K562 (cell line): ENCODE data around the gene HSPA1L. TPM values are rescaled to one million over a fixed set of nuclear protein-coding genes. Genes with fewer than 3 reads are reported as not detected.

ENCODE experiments used
- ARID1B ChIP-seq: fragments of 450-650 bp; IDR thresholded peaks from 2 replicates; pipeline ENCODE4 v1.6.1; 2016; ENCODE audit warnings: antibody characterized with exemption, mild to moderate bottlenecking, inconsistent platforms
- BDP1 ChIP-seq: IDR thresholded peaks from 3 replicates; pipeline ENCODE4 v1.6.1; 2011; ENCODE audit not compliant: insufficient read length, insufficient read depth
- CBX3 ChIP-seq, 2 experiments: IDR thresholded peaks; 1 replicate in 1 of 2; 2 replicates in 1 of 2; pipeline ENCODE4 v1.6.1; 2012; ENCODE audit warnings: inconsistent platforms in 2 of 2, low read length in 2 of 2, borderline replicate concordance in 1 of 2, control low read depth in 1 of 2
- CBX5 ChIP-seq: IDR thresholded peaks from 2 replicates; pipeline ENCODE4 v1.6.1; 2014; ENCODE audit warnings: low read depth, borderline replicate concordance
- CXXC5 ChIP-seq: fragments of 250-450 bp; sonication (Bioruptor Pico); IDR thresholded peaks from 2 replicates; pipeline ENCODE4 v1.8.0; 2022; ENCODE audit warnings: inconsistent platforms, mild to moderate bottlenecking, moderate library complexity
- ESRRA ChIP-seq: fragments of 450-650 bp; IDR thresholded peaks from 2 replicates; pipeline ENCODE4 v1.6.1; 2014; ENCODE audit warnings: low read depth, mild to moderate bottlenecking, moderate library complexity, borderline replicate concordance
- GTF2F1 ChIP-seq: IDR thresholded peaks from 2 replicates; pipeline ENCODE4 v1.6.1; 2011; ENCODE audit warnings: low read depth, low read length, improper control_type of control experiment
- HBP1 ChIP-seq: fragments of 450-650 bp; formaldehyde crosslinking; IDR thresholded peaks from 2 replicates; pipeline ENCODE4 v1.4.0; 2022; ENCODE audit warnings: missing genetic modification characterization
- HOMEZ ChIP-seq: fragments of 250-450 bp; sonication (Bioruptor Pico); IDR thresholded peaks from 2 replicates; pipeline ENCODE4 v1.4.0; 2020; ENCODE audit warnings: mild to moderate bottlenecking, moderate library complexity
- IRF2 ChIP-seq: sonication (generic); formaldehyde crosslinking; IDR thresholded peaks from 2 replicates; pipeline ENCODE4 v1.8.1; 2022; ENCODE audit warnings: mild to moderate bottlenecking, missing genetic modification reagents
- KLF1 ChIP-seq: fragments of 450-650 bp; IDR thresholded peaks from 2 replicates; pipeline ENCODE4 v1.6.1; 2016; ENCODE audit warnings: missing genetic modification characterization, missing compliant biosample characterization
- MAZ ChIP-seq, 2 experiments: fragments of 450-650 bp in 1 of 2; sonication (generic) in 1 of 2; formaldehyde crosslinking; IDR thresholded peaks in 1 of 2; conservative IDR thresholded peaks in 1 of 2; 2 replicates each; pipeline versions ENCODE4 v1.4.0 to v1.5.0; 2020; ENCODE audit warnings: mild to moderate bottlenecking in 1 of 2, missing genetic modification reagents in 1 of 2
- MEF2A ChIP-seq: IDR thresholded peaks from 2 replicates; pipeline ENCODE4 v1.6.1; 2011; ENCODE audit warnings: low read depth, mild to moderate bottlenecking, low read length, moderate library complexity; ENCODE audit not compliant: control insufficient read depth
- MXI1 ChIP-seq: IDR thresholded peaks from 2 replicates; pipeline ENCODE4 v1.6.1; 2011; ENCODE audit warnings: low read depth, mild to moderate bottlenecking, improper control_type of control experiment, low read length
- NR0B1 ChIP-seq: fragments of 450-650 bp; IDR thresholded peaks from one replicate; pipeline ENCODE4 v1.6.1; 2018; ENCODE audit warnings: mild to moderate bottlenecking, moderate library complexity; ENCODE audit not compliant: partially characterized antibody
- SMAD4 ChIP-seq: fragments of 250-450 bp; sonication (Bioruptor Pico); conservative IDR thresholded peaks from 2 replicates; pipeline ENCODE4 v1.8.0; 2021; ENCODE audit warnings: inconsistent platforms, mild to moderate bottlenecking, moderate library complexity
- VEZF1 ChIP-seq: fragments of 200-800 bp; sonication (Bioruptor generic); IDR thresholded peaks from 2 replicates; pipeline ENCODE4 v1.6.1; 2017; ENCODE audit warnings: missing genetic modification characterization, missing compliant biosample characterization
- ZNF280A ChIP-seq: fragments of 450-650 bp; IDR thresholded peaks from 2 replicates; pipeline ENCODE4 v1.6.1; 2018; ENCODE audit warnings: mild to moderate bottlenecking, low read depth; ENCODE audit not compliant: partially characterized antibody
- ZNF57 ChIP-seq: fragments of 450-650 bp; formaldehyde crosslinking; IDR thresholded peaks from 2 replicates; pipeline ENCODE4 v1.4.0; 2020; ENCODE audit warnings: mild to moderate bottlenecking, moderate library complexity
- ZNF77 ChIP-seq: fragments of 250-450 bp; sonication (Bioruptor Pico); IDR thresholded peaks from 2 replicates; pipeline ENCODE4 v1.5.0; 2020
- polyA plus RNA-seq, 8 experiments: library from polyadenylated mRNA; depleted of rRNA in 4 of 8; stranded (reverse) in 5 of 8; unstranded in 3 of 8; fragments of >200 nt; fragmentation: Nextera tagmentation in 2 of 8; fragmentation: Illumina TruSeq in 1 of 8; extraction: Ambion mirVana in 2 of 8; extraction: Trizol in 1 of 8; gene quantifications; 2 replicates each; pipeline versions ENCODE4 v1.2.1 to v1.2.3, GENCODE V29; 2011 to 2014; ENCODE audit warnings: inconsistent platforms in 1 of 8, missing spikeins in 1 of 8
- total RNA-seq, 7 experiments: library from RNA; depleted of rRNA in 6 of 7; stranded (reverse); fragments of >200 nt in 6 of 7; fragmentation: Illumina TruSeq in 2 of 7; extraction: Trizol in 2 of 7; gene quantifications; 2 replicates each; pipeline versions ENCODE4 v1.2.1 to v1.2.3, GENCODE V29; 2011 to 2021; ENCODE audit warnings: low replicate concordance in 1 of 7

HSPA1L gene
- total and polyA plus RNA-seq, 9 of the 15 experiments (the other 6 are each of a cell fraction or from before 2014, with no cell fraction given), result 0.14 to 2.1 (median 1.3) TPM

GRCh38 chr6:31769684-31770371 lies 45.3 kb downstream of the HSPA1L start (continued):
- peak; percentile 60 for TF ChIP-seq ARID1B
- TF ChIP-seq CBX3 (IDR thresholded peaks at IDR 0.05; ENCODE audit: borderline replicate concordance in 1 of 2, low read length in 2 of 2), result peak in 1 of 2 experiments; percentile 88; a peak in 1 of 3 replicates
- TF ChIP-seq GTF2F1, result peak; percentile 31; the same call in 1 of the 2 replicates
- TF ChIP-seq HBP1, result peak; percentile 70; the same call in 1 of the 2 replicates
- TF ChIP-seq BDP1, result no peak
- 0 out of 2 replicates have a peak, but pooled peaks have one; percentile 2 for TF ChIP-seq MEF2A
- TF ChIP-seq MXI1, result 0 out of 2 replicates have a peak, but pooled peaks have one; percentile 9
- 0 out of 2 replicates have a peak, but pooled peaks have one; percentile 33 for TF ChIP-seq CBX5
- TF ChIP-seq NR0B1, result no peak
- peak; percentile 98 to 99 for TF ChIP-seq MAZ (CRISPR knock-in tag; conservative IDR thresholded peaks at IDR 0.05 in 1 of 2, IDR thresholded peaks at IDR 0.05 in 1 of 2)
- TF ChIP-seq ZNF57 (CRISPR knock-in tag), result 0 out of 2 replicates have a peak, but pooled peaks have one; percentile 14
- TF ChIP-seq KLF1, result peak; percentile 76; the same call in 1 of the 2 replicates
- TF ChIP-seq ESRRA, result peak; percentile 63; the same call in 1 of the 2 replicates
- no peak for TF ChIP-seq HOMEZ (CRISPR knock-in tag)
- peak; percentile 50 for TF ChIP-seq CXXC5 (CRISPR knock-in tag)
- TF ChIP-seq VEZF1 (CRISPR knock-in tag), result peak; percentile 92
- peak; percentile 57 for TF ChIP-seq ZNF280A
- peak; percentile 64 for TF ChIP-seq SMAD4 (CRISPR knock-in tag)
- TF ChIP-seq ZNF77 (CRISPR knock-in tag), result no peak
- no peak for TF ChIP-seq IRF2 (CRISPR knock-in tag)
